ENCODE measurements around the gene LYRM7. TPM values are rescaled to one million over a fixed set of nuclear protein-coding genes. Genes with fewer than 3 reads are reported as not detected.
"Not testable (repeated sequence)": the region's sequence is repeated elsewhere in the genome, so short reads cannot be mapped to it uniquely, and the experiment has no call there.

Gene LYRM7
- polyA plus RNA-seq, 4 donors, result 14.7 to 19.3 (median 17.2) TPM

DNA sequence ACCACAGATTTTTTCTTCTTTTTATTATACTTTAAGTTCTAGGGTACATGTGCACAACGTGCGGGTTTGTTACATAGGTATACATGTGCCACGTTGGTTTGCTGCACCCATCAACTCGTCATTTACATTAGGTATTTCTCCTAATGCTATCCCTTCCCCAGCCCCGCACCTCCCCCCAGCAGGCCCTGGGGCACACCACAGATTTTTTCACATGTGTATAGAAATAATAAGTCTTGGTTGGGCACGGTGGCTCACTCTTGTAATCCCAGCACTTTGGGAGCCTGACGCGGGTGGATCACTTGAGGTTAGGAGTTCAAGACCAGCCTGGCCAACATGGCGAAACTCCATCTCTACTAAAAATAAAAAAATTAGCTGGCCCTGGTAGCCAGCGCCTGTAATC lies 83.3 kb downstream of the LYRM7 start:
- not testable (repeated sequence) for DNase-seq (ENCODE audit: low read depth in 4 of 4, low spot score in 3 of 4)

DNA sequence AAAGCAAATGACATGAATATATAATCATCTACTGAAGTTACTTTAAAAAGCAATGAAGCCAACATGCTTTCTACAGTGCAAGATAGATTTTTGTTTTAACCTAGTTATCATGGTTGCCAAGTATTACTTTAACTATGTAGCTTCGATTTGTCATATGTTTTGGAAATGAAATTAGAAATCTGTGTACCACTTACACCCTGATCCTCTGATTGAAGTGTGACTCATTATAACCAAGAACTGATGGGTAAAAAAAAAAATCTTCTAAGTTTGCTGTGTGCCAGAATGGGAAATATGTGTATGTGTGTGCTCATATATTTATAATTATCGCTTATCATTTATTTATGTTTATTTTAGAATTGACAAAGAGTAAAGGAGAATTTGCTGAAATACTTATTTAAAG lies 84.0 kb downstream of the LYRM7 start:
- no peak for DNase-seq (ENCODE audit: low read depth in 4 of 4, low spot score in 3 of 4)

Other genes starting within 250 kb of the LYRM7 start
- 100 to 1,000 TPM; 381 to 446 (median 426) TPM for gene HINT1, start 5.7 kb upstream of the LYRM7 start, polyA plus RNA-seq (ENCODE audit: insufficient read length in 4 of 4)
- 10 to 100 TPM; 49.1 to 63.0 (median 60.7) TPM for gene CDC42SE2, start 93.1 kb downstream of the LYRM7 start, polyA plus RNA-seq (ENCODE audit: insufficient read length in 4 of 4)

All from right renal pelvis (tissue), 4 donors.